CD4-positive, alpha-beta T cell treated with Interleukin-6 for 4 hours (primary cell): Measurements from ENCODE around the gene FFAR3.
"Not testable (repeated sequence)": the region's sequence is repeated elsewhere in the genome, so short reads cannot be mapped to it uniquely, and the experiment has no call there.

Experiments
- DNase-seq: peaks from one replicate; pipeline ENCODE4 v3.0.0-alpha.2; 2020; ENCODE audit warnings: mixed read lengths

Gene FFAR3

GRCh38 chr19:35378356-35378755, 20.1 kb downstream of the FFAR3 start:
- DNase-seq = no peak

GRCh38 chr19:35379545-35379944, 21.3 kb downstream of the FFAR3 start:
- not testable (repeated sequence) for DNase-seq

GRCh38 chr19:35379992-35380391, 21.7 kb downstream of the FFAR3 start:
- no peak for DNase-seq

- no peak for DNase-seq
Measured at GRCh38 chr19:35380450-35381124, 22.3 kb downstream of the FFAR3 start.

GRCh38 chr19:35381318-35381717, 23.1 kb downstream of the FFAR3 start:
- no peak for DNase-seq

- no peak for DNase-seq
Measured at GRCh38 chr19:35381926-35382325, 23.7 kb downstream of the FFAR3 start.

GRCh38 chr19:35383536-35383935, 25.3 kb downstream of the FFAR3 start:
- DNase-seq = no peak

GRCh38 chr19:35388277-35389054, 30.2 kb downstream of the FFAR3 start:
- no peak for DNase-seq

- no peak for DNase-seq
Measured at GRCh38 chr19:35389192-35389861, 31.1 kb downstream of the FFAR3 start.

GRCh38 chr19:35392742-35393715, 34.8 kb downstream of the FFAR3 start:
- no peak for DNase-seq

GRCh38 chr19:35395382-35396199, 37.3 kb downstream of the FFAR3 start:
- no peak for DNase-seq

- DNase-seq = no peak
Measured at GRCh38 chr19:35396240-35396885, 38.1 kb downstream of the FFAR3 start.

GRCh38 chr19:35397064-35397463, 38.8 kb downstream of the FFAR3 start:
- DNase-seq = no peak

GRCh38 chr19:35398570-35398969, 40.3 kb downstream of the FFAR3 start:
- no peak for DNase-seq

GRCh38 chr19:35399231-35399630, 41.0 kb downstream of the FFAR3 start:
- DNase-seq = no peak

- DNase-seq = no peak
Measured at GRCh38 chr19:35399948-35400772, 41.9 kb downstream of the FFAR3 start.

GRCh38 chr19:35400773-35401100, 42.5 kb downstream of the FFAR3 start:
- DNase-seq = no peak

GRCh38 chr19:35401416-35401815, 43.2 kb downstream of the FFAR3 start:
- not testable (repeated sequence) for DNase-seq

- no peak for DNase-seq
Measured at GRCh38 chr19:35403116-35403760, 45.0 kb downstream of the FFAR3 start.
